ENCODE measurements around the gene ABHD12B.

- TF ChIP-seq ETS1 (conservative IDR thresholded peaks at IDR 0.05; ENCODE audit: control insufficient read depth, low read depth, low read length) = no peak
- no peak for TF ChIP-seq TCF7 (IDR thresholded peaks at IDR 0.05; ENCODE audit: borderline replicate concordance)
- no peak for TF ChIP-seq HDAC2 (IDR thresholded peaks at IDR 0.05)
- TF ChIP-seq NELFE (IDR thresholded peaks at IDR 0.05; ENCODE audit: insufficient read depth, insufficient read length) = no peak
These were observed 72.2 kb downstream of the ABHD12B start, which contains the start of gene PYGL for GRCh38 chr14:50943943-50944646.
